ENCODE measurements around the gene P2RX5. TPM values are rescaled to one million over a fixed set of nuclear protein-coding genes. Genes with fewer than 3 reads are reported as not detected.

Gene P2RX5
- polyA plus RNA-seq, 1 donor (not counting 4 experiments of a cell fraction or from before 2014, with no cell fraction given), result 0.43 TPM

- H3K27me3 ChIP-seq (ENCODE audit: control insufficient read depth, extremely low read depth, insufficient read depth, low read length), result peaks cover 35% of the 10 kb centered on the region
- H2AFZ ChIP-seq (ENCODE audit: control insufficient read depth, low read length), result no peak overlapping the region
- DNase-seq (ENCODE audit: low read depth, low spot score) (no peak), FAIRE-seq (no peak)
- dilution Hi-C loops (cut with MboI; ENCODE audit: extremely low pct_ligation_motif_present, low sequenced_read_pairs), result no loop called here
- no peak overlapping the region for H3K4me3 ChIP-seq (ENCODE audit: control insufficient read depth in 2 of 3, extremely low read depth in 1 of 3, insufficient read depth in 2 of 3, low read depth in 1 of 3, low read length in 3 of 3)
- H4K20me1 ChIP-seq (ENCODE audit: control insufficient read depth, extremely low read depth, insufficient read depth, low read length), result no peaks in the 10 kb centered on the region
- no peaks in the 10 kb centered on the region for H3K9me1 ChIP-seq (ENCODE audit: control insufficient read depth, extremely low read depth, insufficient read depth, low read length)
- no peaks in the 10 kb centered on the region for H3K36me3 ChIP-seq (ENCODE audit: control insufficient read depth in 2 of 2, extremely low read depth in 1 of 2, insufficient read depth in 2 of 2, low read length in 2 of 2)
- no peak overlapping the region for H3K27ac ChIP-seq (ENCODE audit: control insufficient read depth, insufficient read depth, low read length)
- peaks cover 5% of the 10 kb centered on the region for H3K9me3 ChIP-seq (ENCODE audit: control insufficient read depth, low read depth, low read length)
- H3K9ac ChIP-seq (ENCODE audit: control insufficient read depth, extremely low read depth, insufficient read depth, low read length), result no peak overlapping the region
- H3K79me2 ChIP-seq (ENCODE audit: control insufficient read depth, insufficient read depth, low read length), result no peaks in the 10 kb centered on the region
- TF ChIP-seq EZH2 (IDR thresholded peaks at IDR 0.05; ENCODE audit: low read length), result no peak
- TF ChIP-seq CTCF (optimal IDR thresholded peaks at IDR 0.05 in 1 of 3, IDR thresholded peaks at IDR 0.05 in 1 of 3, conservative IDR thresholded peaks at IDR 0.05 in 1 of 3; ENCODE audit: extremely low read depth in 1 of 3, insufficient read depth in 2 of 3, low read length in 3 of 3), result no peak
- H3K4me1 ChIP-seq (ENCODE audit: control insufficient read depth, extremely low read depth, insufficient read depth, low read length), result peaks cover 4% of the 10 kb centered on the region
- H3K4me2 ChIP-seq (ENCODE audit: control insufficient read depth, extremely low read depth, insufficient read depth, low read depth, low read length), result no peak overlapping the region
Measured at GRCh38 chr17:3697103-3697476, 1.1 kb upstream of the P2RX5 start.

- no peak overlapping the region for H3K9ac ChIP-seq (ENCODE audit: control insufficient read depth, extremely low read depth, insufficient read depth, low read length)
- no peaks in the 10 kb centered on the region for H3K36me3 ChIP-seq (ENCODE audit: control insufficient read depth in 2 of 2, extremely low read depth in 1 of 2, insufficient read depth in 2 of 2, low read length in 2 of 2)
- no peaks in the 10 kb centered on the region for H4K20me1 ChIP-seq (ENCODE audit: control insufficient read depth, extremely low read depth, insufficient read depth, low read length)
- H3K4me2 ChIP-seq (ENCODE audit: control insufficient read depth, extremely low read depth, insufficient read depth, low read depth, low read length), result peak overlapping the region; percentile 77
- H3K9me3 ChIP-seq (ENCODE audit: control insufficient read depth, low read depth, low read length), result peaks cover 5% of the 10 kb centered on the region
- H3K4me1 ChIP-seq (ENCODE audit: control insufficient read depth, extremely low read depth, insufficient read depth, low read length), result peaks cover 4% of the 10 kb centered on the region
- FAIRE-seq (no peak), DNase-seq (ENCODE audit: low read depth, low spot score) (no peak)
- H3K4me3 ChIP-seq (ENCODE audit: control insufficient read depth in 2 of 3, extremely low read depth in 1 of 3, insufficient read depth in 2 of 3, low read depth in 1 of 3, low read length in 3 of 3), result peak overlapping the region; percentile 36 to 73 (median 66)
- H3K9me1 ChIP-seq (ENCODE audit: control insufficient read depth, extremely low read depth, insufficient read depth, low read length), result no peaks in the 10 kb centered on the region
- no peak overlapping the region for H3K27ac ChIP-seq (ENCODE audit: control insufficient read depth, insufficient read depth, low read length)
- TF ChIP-seq EZH2 (IDR thresholded peaks at IDR 0.05; ENCODE audit: low read length), result peak; percentile 4
- no peak for TF ChIP-seq CTCF (optimal IDR thresholded peaks at IDR 0.05 in 1 of 3, IDR thresholded peaks at IDR 0.05 in 1 of 3, conservative IDR thresholded peaks at IDR 0.05 in 1 of 3; ENCODE audit: extremely low read depth in 1 of 3, insufficient read depth in 2 of 3, low read length in 3 of 3)
- H2AFZ ChIP-seq (ENCODE audit: control insufficient read depth, low read length), result no peak overlapping the region
- dilution Hi-C loops (cut with MboI; ENCODE audit: extremely low pct_ligation_motif_present, low sequenced_read_pairs), result no loop called here
- H3K27me3 ChIP-seq (ENCODE audit: control insufficient read depth, extremely low read depth, insufficient read depth, low read length), result peaks cover 42% of the 10 kb centered on the region
- no peaks in the 10 kb centered on the region for H3K79me2 ChIP-seq (ENCODE audit: control insufficient read depth, insufficient read depth, low read length)
Measured at GRCh38 chr17:3695129-3695722, 729 bp downstream of the P2RX5 start.

Data from keratinocyte (primary cell).